HG02884 (cell line): Measurements from ENCODE around the gene FAM156A.
A peak's percentile ranks its signal among the peaks of the same experiment; 100 is the strongest.
"Not testable (repeated sequence)": the region's sequence is repeated elsewhere in the genome, so short reads cannot be mapped to it uniquely, and the experiment has no call there.

Experiments used
- ATAC-seq: cut with Tn5 transposase; IDR thresholded peaks from one replicate; pipeline ENCODE4 v1.9.1; 2021; ENCODE audit warnings: mild to moderate bottlenecking, moderate library complexity; ENCODE audit not compliant: unreplicated experiment

The FAM156A gene, protein sequence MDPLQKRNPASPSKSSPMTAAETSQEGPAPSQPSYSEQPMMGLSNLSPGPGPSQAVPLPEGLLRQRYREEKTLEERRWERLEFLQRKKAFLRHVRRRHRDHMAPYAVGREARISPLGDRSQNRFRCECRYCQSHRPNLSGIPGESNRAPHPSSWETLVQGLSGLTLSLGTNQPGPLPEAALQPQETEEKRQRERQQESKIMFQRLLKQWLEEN

GRCh38 chrX:52958113-52958959, at the start of gene FAM156A:
Gene FAM156A, minus strand, starts transcription at chrX:52958518. Its CDS starts 9,930 bp downstream, at chrX:52948588.
- peak; percentile 83 for ATAC-seq

GRCh38 chrX:53005327-53005726, 47.0 kb upstream of the FAM156A start:
- no peak for ATAC-seq

GRCh38 chrX:53004811-53005210, 46.5 kb upstream of the FAM156A start:
- ATAC-seq = no peak

GRCh38 chrX:53004038-53004437, 45.7 kb upstream of the FAM156A start:
- no peak for ATAC-seq

DNA sequence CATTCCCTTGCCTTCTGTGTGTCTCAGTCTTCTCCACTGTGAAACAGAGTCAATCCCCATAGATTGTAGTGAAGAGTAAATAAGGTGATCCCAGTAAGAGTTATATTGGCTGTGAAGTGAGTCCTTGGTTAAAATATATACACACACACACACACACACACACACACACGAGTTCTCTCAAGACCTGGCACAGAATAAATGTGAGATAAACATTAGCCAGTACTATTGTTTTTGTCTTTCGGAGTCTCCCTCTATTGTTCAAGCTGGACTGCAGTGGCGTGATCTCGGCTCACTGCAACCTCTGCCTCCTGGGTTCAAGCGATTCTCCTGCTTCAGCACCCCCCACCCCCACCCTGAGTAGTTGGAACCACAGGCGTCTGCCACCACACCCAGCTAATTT, 44.8 kb upstream of the FAM156A start:
- no peak for ATAC-seq

DNA sequence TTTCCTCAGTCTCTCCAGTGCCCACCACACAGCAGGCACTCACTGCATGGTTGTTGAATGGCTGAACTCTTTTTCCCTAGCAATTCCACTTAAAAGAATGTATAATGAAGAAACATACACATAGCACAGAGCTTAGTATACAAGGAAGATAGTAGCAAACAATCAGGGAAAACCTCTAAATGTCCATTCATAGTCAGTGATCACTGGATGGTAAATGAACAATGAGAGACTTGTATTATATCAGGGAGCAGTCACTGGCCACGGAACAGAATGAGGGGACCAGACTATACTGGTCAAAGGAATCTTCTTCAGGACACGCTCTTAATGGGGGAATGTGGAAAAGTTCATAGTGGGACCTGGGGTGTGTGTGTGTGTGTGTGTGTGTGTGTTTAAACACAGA, 43.6 kb upstream of the FAM156A start:
- ATAC-seq = no peak

GRCh38 chrX:53000447-53001135, 42.3 kb upstream of the FAM156A start:
- ATAC-seq = no peak

GRCh38 chrX:52995987-52996331, 37.6 kb upstream of the FAM156A start:
- ATAC-seq = no peak

- peak; percentile 95 for ATAC-seq
Measured at GRCh38 chrX:52995135-52995986, 37.0 kb upstream of the FAM156A start.

GRCh38 chrX:52990848-52991247, 32.5 kb upstream of the FAM156A start:
- no peak for ATAC-seq

DNA sequence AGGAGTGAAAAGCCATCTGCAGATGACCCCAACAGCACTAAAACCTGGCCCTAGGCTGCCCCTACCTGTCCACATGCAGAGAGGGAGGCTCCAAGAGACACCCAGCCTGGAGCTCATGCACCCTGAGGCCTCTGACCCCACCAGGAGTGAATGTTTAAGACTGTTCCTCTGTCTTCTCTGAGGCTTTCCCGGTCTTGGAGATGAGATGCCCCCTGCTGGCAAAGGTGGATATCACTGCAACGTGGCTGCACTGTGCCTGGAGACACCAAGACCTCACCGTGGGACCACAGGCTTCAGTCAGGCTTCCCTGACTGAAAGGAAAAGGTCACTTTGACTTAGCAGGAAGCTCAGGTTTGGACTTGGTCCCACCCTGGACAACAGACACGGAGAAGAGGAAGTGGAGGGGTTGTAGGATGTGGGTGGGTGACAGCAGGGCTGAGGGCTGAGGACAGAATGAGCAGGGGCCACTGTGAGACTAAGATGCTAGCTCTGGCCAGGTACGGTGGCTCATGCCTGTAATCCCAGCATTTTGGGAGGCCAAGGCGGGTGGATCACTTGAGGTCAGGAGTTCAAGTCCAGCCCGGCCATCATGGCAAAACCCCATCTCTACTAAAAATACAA, 31.8 kb upstream of the FAM156A start:
- ATAC-seq = not testable (repeated sequence)

DNA sequence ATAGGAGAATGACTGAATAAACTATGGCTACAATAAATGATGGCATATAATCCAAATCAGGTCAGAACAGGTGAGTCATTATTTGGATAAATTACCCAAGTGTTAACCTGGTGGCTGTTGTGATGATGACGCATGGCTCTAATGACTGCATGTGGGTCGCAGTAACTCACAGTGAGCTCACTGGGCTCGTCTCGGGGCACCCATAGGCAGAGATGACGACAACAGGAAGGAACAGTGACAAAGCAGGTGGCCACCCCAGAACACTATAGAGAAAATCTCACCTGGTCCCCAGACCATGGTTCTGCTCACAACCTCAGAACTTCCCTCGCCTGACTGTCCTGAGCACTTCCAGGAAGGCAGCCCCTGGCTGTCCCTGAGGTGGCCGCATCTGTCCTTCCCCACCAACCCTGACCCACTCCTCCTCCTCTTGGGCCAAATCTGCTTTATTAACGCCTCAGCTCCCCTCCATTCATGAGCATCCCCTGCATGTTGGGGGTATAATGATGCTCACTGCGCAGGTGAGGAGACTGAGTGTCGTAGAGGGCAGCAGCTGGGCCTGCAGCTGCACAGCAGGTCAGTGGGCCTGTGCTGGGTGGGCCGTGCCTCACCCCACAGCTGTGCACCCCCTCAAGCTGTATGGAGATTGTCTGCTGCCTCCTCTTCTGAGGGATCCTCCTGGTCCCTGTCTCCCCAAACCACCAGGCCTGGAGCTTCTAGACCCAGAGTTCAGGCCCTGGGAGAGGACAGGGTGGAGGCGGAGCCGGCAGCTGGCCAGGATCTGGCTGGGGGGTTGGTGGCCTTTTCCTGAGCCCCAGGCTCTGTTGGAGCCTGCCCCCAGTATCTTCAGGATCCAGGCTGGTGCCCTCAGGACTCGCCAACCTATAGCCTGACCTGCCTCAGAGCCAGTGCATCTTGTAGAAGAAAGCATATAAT, 30.9 kb upstream of the FAM156A start:
- no peak for ATAC-seq

DNA sequence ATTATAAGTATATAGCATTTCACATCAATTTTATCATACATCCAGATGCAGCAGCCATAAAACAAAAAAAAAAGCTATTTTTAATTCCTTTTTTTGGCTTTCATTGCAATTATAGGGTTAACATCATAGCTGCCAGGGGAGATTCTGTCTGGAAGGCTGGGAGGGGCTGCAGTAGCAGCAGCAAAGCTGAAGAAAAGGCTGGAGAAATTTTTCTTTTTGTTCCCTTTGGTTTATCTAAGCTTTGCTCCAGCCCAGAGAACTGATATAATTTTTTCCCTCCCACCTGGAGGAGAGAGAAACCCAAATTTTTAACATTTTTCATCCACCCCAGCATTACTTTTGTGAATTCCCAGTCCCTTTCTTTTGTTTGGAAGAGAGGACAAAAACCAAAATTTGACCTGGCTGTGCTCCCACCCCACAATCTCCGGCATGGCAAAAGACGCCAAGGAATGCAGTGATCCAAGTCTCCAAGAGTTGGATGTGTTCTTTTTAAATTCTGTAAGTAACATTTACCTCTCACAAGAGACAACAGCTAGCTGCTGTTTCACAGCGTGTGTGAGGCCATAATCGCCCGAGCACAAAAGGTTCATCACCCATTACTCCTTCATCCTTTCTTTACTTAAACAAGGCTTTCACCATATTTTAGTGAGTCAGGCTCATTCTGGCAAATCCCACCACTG, 25.1 kb upstream of the FAM156A start:
- no peak for ATAC-seq

- no peak for ATAC-seq
Measured at GRCh38 chrX:52979993-52980392, 21.7 kb upstream of the FAM156A start.

GRCh38 chrX:52979568-52979967, 21.2 kb upstream of the FAM156A start:
- no peak for ATAC-seq

GRCh38 chrX:52977953-52978352, 19.6 kb upstream of the FAM156A start:
- no peak for ATAC-seq

DNA sequence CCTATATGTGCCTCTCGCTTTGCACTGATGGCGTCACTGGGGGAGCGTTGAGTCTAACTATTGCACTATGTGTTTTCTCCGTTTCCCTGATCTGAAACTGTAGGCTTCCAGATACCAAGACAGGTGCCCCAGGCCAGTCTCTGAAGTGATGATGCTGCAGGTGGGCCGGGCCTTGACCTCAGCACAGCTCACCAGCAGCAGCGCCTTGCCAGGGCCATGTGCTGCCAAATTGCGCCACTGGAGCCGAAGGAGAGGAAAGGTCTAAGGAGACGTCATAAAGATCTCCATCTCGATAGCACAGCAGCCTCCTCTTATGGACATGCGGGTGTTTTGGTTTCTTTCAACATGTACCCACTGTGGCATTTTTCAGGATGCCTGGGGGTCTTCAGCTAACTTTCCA, 17.3 kb upstream of the FAM156A start:
- not testable (repeated sequence) for ATAC-seq

GRCh38 chrX:52974336-52974992, 16.1 kb upstream of the FAM156A start:
- ATAC-seq = not testable (repeated sequence)
